ENCODE results near the gene MDGA2. TPM values are rescaled to one million over a fixed set of nuclear protein-coding genes. Genes with fewer than 3 reads are reported as not detected.
A peak's percentile ranks its signal among the peaks of the same experiment; 100 is the strongest.

MDGA2 gene
- total and polyA plus RNA-seq, 8 donors = 0.14 to 2.9 TPM; not detected in 6

- Histone ChIP-seq H3K9me3 (no peaks in the 10 kb centered on the region), H3K4me1 (peaks cover 0 to 6% (median 0%) of the 10 kb centered on the region in 4 donors), H3K36me3 (no peaks in the 10 kb centered on the region), H3K27me3 (no peaks in the 10 kb centered on the region), H3K27ac (no peak overlapping the region), H3K4me3 (no peak overlapping the region)
- TF ChIP-seq EP300 (IDR thresholded peaks at IDR 0.05) = no peak
- TF ChIP-seq, protein P1, sequence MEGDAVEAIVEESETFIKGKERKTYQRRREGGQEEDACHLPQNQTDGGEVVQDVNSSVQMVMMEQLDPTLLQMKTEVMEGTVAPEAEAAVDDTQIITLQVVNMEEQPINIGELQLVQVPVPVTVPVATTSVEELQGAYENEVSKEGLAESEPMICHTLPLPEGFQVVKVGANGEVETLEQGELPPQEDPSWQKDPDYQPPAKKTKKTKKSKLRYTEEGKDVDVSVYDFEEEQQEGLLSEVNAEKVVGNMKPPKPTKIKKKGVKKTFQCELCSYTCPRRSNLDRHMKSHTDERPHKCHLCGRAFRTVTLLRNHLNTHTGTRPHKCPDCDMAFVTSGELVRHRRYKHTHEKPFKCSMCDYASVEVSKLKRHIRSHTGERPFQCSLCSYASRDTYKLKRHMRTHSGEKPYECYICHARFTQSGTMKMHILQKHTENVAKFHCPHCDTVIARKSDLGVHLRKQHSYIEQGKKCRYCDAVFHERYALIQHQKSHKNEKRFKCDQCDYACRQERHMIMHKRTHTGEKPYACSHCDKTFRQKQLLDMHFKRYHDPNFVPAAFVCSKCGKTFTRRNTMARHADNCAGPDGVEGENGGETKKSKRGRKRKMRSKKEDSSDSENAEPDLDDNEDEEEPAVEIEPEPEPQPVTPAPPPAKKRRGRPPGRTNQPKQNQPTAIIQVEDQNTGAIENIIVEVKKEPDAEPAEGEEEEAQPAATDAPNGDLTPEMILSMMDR (IDR thresholded peaks at IDR 0.05) = peak in 1 of 7 experiments; percentile 40
- intact Hi-C loops (cut with DNase I; ENCODE audit: low total_unique reads) = no loop called here
- WGBS, 5 donors = 2 to 15% (median 4%) methylated on average over 1 of the region's 1 CpG
- DNase-seq = peak in 1 of 2 donors; percentile 81
Observed at GRCh38 chr14:47040550-47040949, 634.9 kb downstream of the MDGA2 start.

DNA sequence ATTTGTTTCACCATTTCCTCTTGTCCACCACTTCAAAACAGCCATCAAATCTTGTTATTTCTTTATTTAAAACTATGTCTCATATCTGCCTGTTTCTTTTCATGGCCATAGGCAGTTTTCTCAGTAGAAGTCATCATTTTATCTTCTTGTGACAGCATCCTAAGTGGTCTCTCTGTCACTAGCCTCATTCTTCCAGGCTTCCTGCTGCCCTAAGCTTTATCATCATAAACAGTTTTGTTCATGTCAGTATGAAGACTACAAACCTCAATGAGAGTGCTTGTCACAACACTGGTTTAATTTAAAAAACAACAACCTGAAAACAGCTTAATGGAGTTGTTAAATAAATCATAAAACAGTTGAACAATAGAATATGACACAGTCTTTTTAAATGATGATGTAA is 636.1 kb downstream of the MDGA2 start:
- Histone ChIP-seq H3K4me3 (no peak overlapping the region), H3K27ac (no peak overlapping the region), H3K27me3 (no peaks in the 10 kb centered on the region), H3K36me3 (no peaks in the 10 kb centered on the region), H3K9me3 (no peaks in the 10 kb centered on the region), H3K4me1 (no peaks in the 10 kb centered on the region)
- DNase-seq = no peak
- TF ChIP-seq, protein P1 (IDR thresholded peaks at IDR 0.05) = no peak
- no peak for TF ChIP-seq EP300 (IDR thresholded peaks at IDR 0.05)
- TF ChIP-seq POLR2AphosphoS5 (IDR thresholded peaks at IDR 0.05) = no peak
- no peak for TF ChIP-seq POLR2A (IDR thresholded peaks at IDR 0.05)
- intact Hi-C loops (cut with DNase I; ENCODE audit: low total_unique reads) = no loop called here

DNA sequence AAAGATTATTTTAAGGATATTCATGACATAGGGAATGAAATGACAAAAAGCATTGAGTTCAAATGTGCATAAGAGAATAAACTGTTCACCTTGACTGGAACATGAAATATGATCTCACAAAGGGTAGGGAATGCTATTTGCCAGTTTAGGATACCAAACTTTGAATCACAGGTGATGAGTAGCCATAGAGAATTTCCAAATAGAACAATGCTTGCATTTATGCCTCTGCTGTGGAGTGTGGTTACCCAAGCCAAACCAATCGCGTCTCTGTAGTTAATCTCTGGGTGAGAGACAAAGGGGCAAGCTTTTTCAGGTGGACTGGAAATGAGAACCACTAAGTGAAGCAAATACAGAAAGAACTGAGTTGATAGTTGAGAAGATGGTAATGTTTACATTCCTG is 652.7 kb downstream of the MDGA2 start:
- Histone ChIP-seq H3K4me1 (no peaks in the 10 kb centered on the region), H3K36me3 (no peaks in the 10 kb centered on the region), H3K27me3 (no peaks in the 10 kb centered on the region), H3K9me3 (no peaks in the 10 kb centered on the region), H3K27ac (no peak overlapping the region), H3K4me3 (no peak overlapping the region)
- 68 to 94% (median 90%) methylated on average over 2 of the region's 2 CpGs for WGBS, 5 donors
- no peak for TF ChIP-seq EP300 (IDR thresholded peaks at IDR 0.05)
- TF ChIP-seq POLR2AphosphoS5 (IDR thresholded peaks at IDR 0.05) = no peak
- TF ChIP-seq POLR2A (IDR thresholded peaks at IDR 0.05) = no peak
- TF ChIP-seq, protein P1 (IDR thresholded peaks at IDR 0.05) = no peak
- DNase-seq = no peak
- intact Hi-C loops (cut with DNase I; ENCODE audit: low total_unique reads) = no loop called here

DNA sequence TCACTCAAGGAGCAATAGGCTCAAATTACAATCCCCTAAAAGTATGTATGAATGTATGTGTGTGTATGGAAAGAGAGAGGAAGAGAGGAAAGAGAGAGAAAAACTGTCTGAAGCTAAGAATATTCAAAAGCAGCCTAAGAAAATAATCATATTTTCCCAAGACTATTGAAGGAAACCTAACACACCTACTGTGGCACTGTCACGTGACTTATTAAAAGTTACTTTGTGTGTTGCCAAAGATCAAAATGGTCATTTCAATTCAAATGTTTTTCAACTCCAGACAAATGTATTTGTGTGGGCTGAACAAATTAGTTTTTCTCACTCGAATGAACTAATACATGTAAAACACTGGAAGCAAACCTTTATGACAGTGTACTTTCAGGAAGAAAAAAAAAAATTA is 654.9 kb downstream of the MDGA2 start:
- Histone ChIP-seq H3K27ac (no peak overlapping the region), H3K4me3 (no peak overlapping the region), H3K36me3 (no peaks in the 10 kb centered on the region), H3K9me3 (no peaks in the 10 kb centered on the region), H3K4me1 (no peaks in the 10 kb centered on the region), H3K27me3 (no peaks in the 10 kb centered on the region)
- WGBS, 5 donors = 85 to 91% (median 87%) methylated on average over 2 of the region's 2 CpGs
- intact Hi-C loops (cut with DNase I; ENCODE audit: low total_unique reads) = no loop called here
- TF ChIP-seq POLR2A (IDR thresholded peaks at IDR 0.05) = no peak
- TF ChIP-seq EP300 (IDR thresholded peaks at IDR 0.05) = no peak
- no peak for TF ChIP-seq POLR2AphosphoS5 (IDR thresholded peaks at IDR 0.05)
- TF ChIP-seq, protein P1 (IDR thresholded peaks at IDR 0.05) = no peak
- DNase-seq = no peak

Measured in stomach (tissue), 9 donors.